Measurements from ENCODE around the gene CASKIN1.
A peak's percentile ranks its signal among the peaks of the same experiment; 100 is the strongest.

Gene CASKIN1, protein sequence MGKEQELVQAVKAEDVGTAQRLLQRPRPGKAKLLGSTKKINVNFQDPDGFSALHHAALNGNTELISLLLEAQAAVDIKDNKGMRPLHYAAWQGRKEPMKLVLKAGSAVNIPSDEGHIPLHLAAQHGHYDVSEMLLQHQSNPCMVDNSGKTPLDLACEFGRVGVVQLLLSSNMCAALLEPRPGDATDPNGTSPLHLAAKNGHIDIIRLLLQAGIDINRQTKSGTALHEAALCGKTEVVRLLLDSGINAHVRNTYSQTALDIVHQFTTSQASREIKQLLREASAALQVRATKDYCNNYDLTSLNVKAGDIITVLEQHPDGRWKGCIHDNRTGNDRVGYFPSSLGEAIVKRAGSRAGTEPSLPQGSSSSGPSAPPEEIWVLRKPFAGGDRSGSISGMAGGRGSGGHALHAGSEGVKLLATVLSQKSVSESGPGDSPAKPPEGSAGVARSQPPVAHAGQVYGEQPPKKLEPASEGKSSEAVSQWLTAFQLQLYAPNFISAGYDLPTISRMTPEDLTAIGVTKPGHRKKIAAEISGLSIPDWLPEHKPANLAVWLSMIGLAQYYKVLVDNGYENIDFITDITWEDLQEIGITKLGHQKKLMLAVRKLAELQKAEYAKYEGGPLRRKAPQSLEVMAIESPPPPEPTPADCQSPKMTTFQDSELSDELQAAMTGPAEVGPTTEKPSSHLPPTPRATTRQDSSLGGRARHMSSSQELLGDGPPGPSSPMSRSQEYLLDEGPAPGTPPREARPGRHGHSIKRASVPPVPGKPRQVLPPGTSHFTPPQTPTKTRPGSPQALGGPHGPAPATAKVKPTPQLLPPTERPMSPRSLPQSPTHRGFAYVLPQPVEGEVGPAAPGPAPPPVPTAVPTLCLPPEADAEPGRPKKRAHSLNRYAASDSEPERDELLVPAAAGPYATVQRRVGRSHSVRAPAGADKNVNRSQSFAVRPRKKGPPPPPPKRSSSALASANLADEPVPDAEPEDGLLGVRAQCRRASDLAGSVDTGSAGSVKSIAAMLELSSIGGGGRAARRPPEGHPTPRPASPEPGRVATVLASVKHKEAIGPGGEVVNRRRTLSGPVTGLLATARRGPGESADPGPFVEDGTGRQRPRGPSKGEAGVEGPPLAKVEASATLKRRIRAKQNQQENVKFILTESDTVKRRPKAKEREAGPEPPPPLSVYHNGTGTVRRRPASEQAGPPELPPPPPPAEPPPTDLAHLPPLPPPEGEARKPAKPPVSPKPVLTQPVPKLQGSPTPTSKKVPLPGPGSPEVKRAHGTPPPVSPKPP (N-terminal part only)

GRCh38 chr16:2196162-2196980, at the start of gene CASKIN1:
Gene CASKIN1, minus strand, starts transcription at chr16:2196605. Its CDS starts 173 bp downstream, at chr16:2196432.
- DNase-seq (ENCODE audit: low spot score): no peak
- H3K9me3 ChIP-seq (ENCODE audit: severe bottlenecking): no peaks in the 10 kb centered on the region
- H3K4me1 ChIP-seq (ENCODE audit: insufficient read depth, poor library complexity, severe bottlenecking): no peaks in the 10 kb centered on the region
- peaks cover 9% of the 10 kb centered on the region for H3K27me3 ChIP-seq (ENCODE audit: insufficient read depth, poor library complexity, severe bottlenecking)
- H3K27ac ChIP-seq (ENCODE audit: poor library complexity, severe bottlenecking): no peak within 1 kb of the TSS
- H3K36me3 ChIP-seq (ENCODE audit: low read depth): no peaks in the 10 kb centered on the region
- ATAC-seq (ENCODE audit: low read depth): peak; percentile 38; the same call in 2 of the 3 replicates
- H3K4me3 ChIP-seq (ENCODE audit: severe bottlenecking): peak within 1 kb of the TSS; percentile 40
- TF ChIP-seq, protein P1, sequence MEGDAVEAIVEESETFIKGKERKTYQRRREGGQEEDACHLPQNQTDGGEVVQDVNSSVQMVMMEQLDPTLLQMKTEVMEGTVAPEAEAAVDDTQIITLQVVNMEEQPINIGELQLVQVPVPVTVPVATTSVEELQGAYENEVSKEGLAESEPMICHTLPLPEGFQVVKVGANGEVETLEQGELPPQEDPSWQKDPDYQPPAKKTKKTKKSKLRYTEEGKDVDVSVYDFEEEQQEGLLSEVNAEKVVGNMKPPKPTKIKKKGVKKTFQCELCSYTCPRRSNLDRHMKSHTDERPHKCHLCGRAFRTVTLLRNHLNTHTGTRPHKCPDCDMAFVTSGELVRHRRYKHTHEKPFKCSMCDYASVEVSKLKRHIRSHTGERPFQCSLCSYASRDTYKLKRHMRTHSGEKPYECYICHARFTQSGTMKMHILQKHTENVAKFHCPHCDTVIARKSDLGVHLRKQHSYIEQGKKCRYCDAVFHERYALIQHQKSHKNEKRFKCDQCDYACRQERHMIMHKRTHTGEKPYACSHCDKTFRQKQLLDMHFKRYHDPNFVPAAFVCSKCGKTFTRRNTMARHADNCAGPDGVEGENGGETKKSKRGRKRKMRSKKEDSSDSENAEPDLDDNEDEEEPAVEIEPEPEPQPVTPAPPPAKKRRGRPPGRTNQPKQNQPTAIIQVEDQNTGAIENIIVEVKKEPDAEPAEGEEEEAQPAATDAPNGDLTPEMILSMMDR (IDR thresholded peaks at IDR 0.05; ENCODE audit: poor library complexity, severe bottlenecking): no peak

DNA sequence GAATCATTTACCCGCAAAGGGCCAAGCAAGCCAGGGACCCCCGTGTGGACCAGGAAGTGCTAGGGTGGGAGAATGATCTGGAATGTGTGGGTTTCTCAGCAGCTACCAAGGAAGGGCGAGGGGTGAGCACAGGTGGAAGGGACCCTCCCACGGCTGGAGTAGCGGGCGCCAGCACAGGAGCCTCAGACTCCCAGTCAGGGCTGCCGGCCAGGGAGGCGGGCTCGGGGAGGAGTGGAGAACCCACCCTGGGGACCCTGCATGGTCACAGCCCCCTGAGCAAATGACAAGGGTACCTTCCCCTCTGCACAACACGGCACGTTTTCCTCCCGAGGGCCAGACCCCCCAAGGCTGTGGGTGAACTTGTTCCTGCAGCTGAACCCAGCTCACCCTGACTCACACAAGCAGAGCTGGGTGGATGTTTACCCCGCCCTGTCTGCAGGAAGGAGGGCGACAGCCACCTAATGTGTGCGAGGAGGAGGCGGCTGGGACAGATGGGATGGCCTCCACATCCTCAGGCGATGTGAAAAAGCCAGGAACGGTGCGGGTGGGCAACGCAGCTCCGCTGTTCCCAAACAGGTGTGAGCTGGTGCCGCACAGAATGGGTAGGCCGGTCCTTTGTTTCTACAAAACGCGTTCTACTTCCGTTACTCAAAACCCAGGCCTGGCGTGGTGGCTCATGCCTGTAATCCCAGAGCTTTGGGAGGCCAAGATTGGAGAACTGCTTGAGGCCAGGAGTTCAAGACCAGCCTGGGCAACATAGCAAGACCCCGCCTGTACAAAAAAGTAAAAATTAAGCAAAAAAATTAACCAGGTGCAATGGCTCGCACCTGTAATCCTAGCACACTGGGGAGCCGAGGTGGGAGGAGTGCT, 48.8 kb upstream of the CASKIN1 start:
- Histone ChIP-seq H3K27ac (ENCODE audit: poor library complexity, severe bottlenecking) (no peak overlapping the region), H3K4me3 (ENCODE audit: severe bottlenecking) (no peak overlapping the region), H3K36me3 (ENCODE audit: low read depth) (peaks cover 73% of the 10 kb centered on the region), H3K4me1 (ENCODE audit: insufficient read depth, poor library complexity, severe bottlenecking) (no peaks in the 10 kb centered on the region), H3K9me3 (ENCODE audit: severe bottlenecking) (no peaks in the 10 kb centered on the region), H3K27me3 (ENCODE audit: insufficient read depth, poor library complexity, severe bottlenecking) (no peaks in the 10 kb centered on the region)
- peak; percentile 9; the same call in 1 of the 3 replicates for ATAC-seq (ENCODE audit: low read depth)
- DNase-seq (ENCODE audit: low spot score): no peak
- TF ChIP-seq, protein P1 (IDR thresholded peaks at IDR 0.05; ENCODE audit: poor library complexity, severe bottlenecking): no peak

DNA sequence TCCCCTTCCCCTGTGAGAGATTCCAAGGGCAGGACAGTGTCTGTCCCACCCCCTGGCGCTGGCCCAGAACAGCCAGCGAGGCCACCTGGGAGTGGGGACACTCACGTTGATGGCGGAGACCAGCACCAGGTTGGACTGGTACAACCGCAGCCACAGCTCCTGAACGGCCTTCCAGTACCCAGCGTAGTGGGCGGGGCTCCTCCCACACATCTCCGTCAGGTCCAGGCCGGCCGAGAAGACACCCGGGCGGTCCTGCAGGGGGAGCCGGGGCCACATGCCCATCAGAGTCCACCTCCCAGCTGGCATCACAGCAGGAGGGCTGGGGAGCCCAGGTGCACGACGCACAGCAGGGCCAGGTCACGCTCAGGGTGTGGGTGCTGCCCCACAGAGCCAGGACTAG, 47.9 kb upstream of the CASKIN1 start:
- no peak overlapping the region for H3K27ac ChIP-seq (ENCODE audit: poor library complexity, severe bottlenecking)
- no peaks in the 10 kb centered on the region for H3K27me3 ChIP-seq (ENCODE audit: insufficient read depth, poor library complexity, severe bottlenecking)
- H3K36me3 ChIP-seq (ENCODE audit: low read depth): peaks cover 71% of the 10 kb centered on the region
- H3K4me3 ChIP-seq (ENCODE audit: severe bottlenecking): no peak overlapping the region
- no peaks in the 10 kb centered on the region for H3K9me3 ChIP-seq (ENCODE audit: severe bottlenecking)
- H3K4me1 ChIP-seq (ENCODE audit: insufficient read depth, poor library complexity, severe bottlenecking): no peaks in the 10 kb centered on the region
- TF ChIP-seq, protein P1 (IDR thresholded peaks at IDR 0.05; ENCODE audit: poor library complexity, severe bottlenecking): no peak
- ATAC-seq (ENCODE audit: low read depth): 0 out of 3 replicates have a peak, but pooled peaks have one; percentile 7
- no peak for DNase-seq (ENCODE audit: low spot score)

DNA sequence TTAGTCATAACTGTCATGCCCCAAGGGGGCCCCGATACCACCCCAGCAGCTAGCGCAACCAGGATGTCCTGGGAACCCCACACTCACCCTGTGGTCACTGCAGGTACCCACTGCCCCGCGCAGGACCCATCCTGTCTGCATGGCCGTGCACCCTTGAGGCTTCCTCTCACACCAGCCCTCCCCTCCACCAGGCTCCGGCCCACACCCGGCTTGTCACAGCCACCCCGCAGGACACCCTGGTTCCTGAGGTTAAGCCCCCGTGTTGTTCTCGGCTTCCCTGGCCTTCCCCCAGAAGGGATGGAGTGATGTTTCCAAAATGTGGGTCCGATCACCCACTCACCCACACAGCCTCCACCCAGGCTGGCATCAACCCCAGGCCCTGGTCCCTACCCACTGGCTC, 47.4 kb upstream of the CASKIN1 start:
- Histone ChIP-seq H3K4me3 (ENCODE audit: severe bottlenecking) (no peak overlapping the region), H3K27me3 (ENCODE audit: insufficient read depth, poor library complexity, severe bottlenecking) (no peaks in the 10 kb centered on the region), H3K36me3 (ENCODE audit: low read depth) (peaks cover 66% of the 10 kb centered on the region), H3K9me3 (ENCODE audit: severe bottlenecking) (no peaks in the 10 kb centered on the region), H3K27ac (ENCODE audit: poor library complexity, severe bottlenecking) (no peak overlapping the region), H3K4me1 (ENCODE audit: insufficient read depth, poor library complexity, severe bottlenecking) (no peaks in the 10 kb centered on the region)
- no peak for ATAC-seq (ENCODE audit: low read depth)
- TF ChIP-seq, protein P1 (IDR thresholded peaks at IDR 0.05; ENCODE audit: poor library complexity, severe bottlenecking): no peak
- DNase-seq (ENCODE audit: low spot score): no peak

Data from RWPE2 (cell line).